HG02623 (cell line): ENCODE results near the gene AKAP10.
"Not testable (repeated sequence)": the region's sequence is repeated elsewhere in the genome, so short reads cannot be mapped to it uniquely, and the experiment has no call there.

Experiments used
- ATAC-seq: cut with Tn5 transposase; IDR thresholded peaks from one replicate; pipeline ENCODE4 v1.9.1; 2021; ENCODE audit warnings: moderate library complexity; ENCODE audit not compliant: unreplicated experiment

AKAP10 gene

GRCh38 chr17:19935169-19935568, 42.5 kb downstream of the AKAP10 start:
- ATAC-seq: no peak

- no peak for ATAC-seq
These were observed 44.0 kb downstream of the AKAP10 start for GRCh38 chr17:19933628-19934027.

GRCh38 chr17:19933221-19933620, 44.4 kb downstream of the AKAP10 start:
- no peak for ATAC-seq

- ATAC-seq: no peak
These were observed 49.3 kb downstream of the AKAP10 start for GRCh38 chr17:19928299-19928698.

GRCh38 chr17:19915245-19915978, 62.2 kb downstream of the AKAP10 start:
- ATAC-seq: no peak

- ATAC-seq: no peak
These were observed 66.6 kb downstream of the AKAP10 start for GRCh38 chr17:19911033-19911432.

- no peak for ATAC-seq
These were observed 68.5 kb downstream of the AKAP10 start for GRCh38 chr17:19909139-19909538.

- ATAC-seq: no peak
These were observed 72.1 kb downstream of the AKAP10 start for GRCh38 chr17:19905502-19905901.

GRCh38 chr17:19904924-19905323, 72.7 kb downstream of the AKAP10 start:
- ATAC-seq: no peak

- ATAC-seq: no peak
These were observed 73.2 kb downstream of the AKAP10 start for GRCh38 chr17:19904412-19904811.

GRCh38 chr17:19900809-19901208, 76.8 kb downstream of the AKAP10 start:
- no peak for ATAC-seq

GRCh38 chr17:19897903-19898302, 79.7 kb downstream of the AKAP10 start:
- no peak for ATAC-seq

GRCh38 chr17:19897090-19897837, 80.4 kb downstream of the AKAP10 start:
- ATAC-seq: no peak

- ATAC-seq: no peak
These were observed 80.9 kb downstream of the AKAP10 start for GRCh38 chr17:19896679-19897078.

- ATAC-seq: not testable (repeated sequence)
These were observed 87.1 kb downstream of the AKAP10 start for GRCh38 chr17:19890554-19890953.

- ATAC-seq: not testable (repeated sequence)
These were observed 87.6 kb downstream of the AKAP10 start for GRCh38 chr17:19890001-19890400.

GRCh38 chr17:19886116-19886515, 91.5 kb downstream of the AKAP10 start:
- no peak for ATAC-seq

GRCh38 chr17:19883537-19884215, 94.0 kb downstream of the AKAP10 start:
- ATAC-seq: no peak

GRCh38 chr17:19880393-19880792, 97.2 kb downstream of the AKAP10 start:
- no peak for ATAC-seq

GRCh38 chr17:19877364-19877945, 100.2 kb downstream of the AKAP10 start:
- no peak for ATAC-seq

GRCh38 chr17:19876529-19877161, 101.0 kb downstream of the AKAP10 start:
- no peak for ATAC-seq
